ENCODE results near the gene OR51I1.

The OR51I1 gene

GRCh38 chr11:5460983-5461621, 19.8 kb upstream of the OR51I1 start:
- Histone ChIP-seq H3K9me3 (ENCODE audit: control insufficient read depth in 1 of 2, low read length in 2 of 2) (no peaks in the 10 kb centered on the region), H3K36me3 (ENCODE audit: control insufficient read depth in 1 of 2, insufficient read depth in 2 of 2, low read length in 2 of 2) (no peaks in the 10 kb centered on the region)

GRCh38 chr11:5449432-5449831, 8.1 kb upstream of the OR51I1 start:
- no peak overlapping the region for H3K9ac ChIP-seq (ENCODE audit: low read depth in 1 of 2, low read length in 2 of 2)
- no peaks in the 10 kb centered on the region for H3K36me3 ChIP-seq (ENCODE audit: control insufficient read depth in 1 of 2, insufficient read depth in 2 of 2, low read length in 2 of 2)

More at GRCh38 chr11:5460983-5461621, 19.8 kb upstream of the OR51I1 start:
- Histone ChIP-seq H3K9ac (ENCODE audit: low read depth in 1 of 2, low read length in 2 of 2) (no peak overlapping the region), H3K27ac (ENCODE audit: low read depth, low read length) (no peak overlapping the region), H3K4me1 (ENCODE audit: control insufficient read depth in 1 of 2, insufficient read depth in 2 of 2, low read length in 2 of 2) (no peaks in the 10 kb centered on the region), H3K27me3 (ENCODE audit: control insufficient read depth in 1 of 2, insufficient read depth in 2 of 2, low read length in 2 of 2) (no peaks in the 10 kb centered on the region), H3K4me3 (ENCODE audit: low read depth in 1 of 2, low read length in 2 of 2) (no peak overlapping the region)

GRCh38 chr11:5449023-5449422, 7.7 kb upstream of the OR51I1 start, which contains the start of gene OR51I2:
TSS of gene OR51I2 (plus strand) at chr11:5449323. CDS start at chr11:5453489, 4,166 bp downstream.
- H3K9me3 ChIP-seq (ENCODE audit: control insufficient read depth in 1 of 2, low read length in 2 of 2) = no peaks in the 10 kb centered on the region
- H3K4me3 ChIP-seq (ENCODE audit: low read depth in 1 of 2, low read length in 2 of 2) = no peak within 1 kb of the TSS
- no peaks in the 10 kb centered on the region for H3K36me3 ChIP-seq (ENCODE audit: control insufficient read depth in 1 of 2, insufficient read depth in 2 of 2, low read length in 2 of 2)
- no peak within 1 kb of the TSS for H3K9ac ChIP-seq (ENCODE audit: low read depth in 1 of 2, low read length in 2 of 2)
- no peaks in the 10 kb centered on the region for H3K4me1 ChIP-seq (ENCODE audit: control insufficient read depth in 1 of 2, insufficient read depth in 2 of 2, low read length in 2 of 2)
- H3K27ac ChIP-seq (ENCODE audit: low read depth, low read length) = no peak within 1 kb of the TSS
- H3K27me3 ChIP-seq (ENCODE audit: control insufficient read depth in 1 of 2, insufficient read depth in 2 of 2, low read length in 2 of 2) = no peaks in the 10 kb centered on the region

More at GRCh38 chr11:5449432-5449831, 8.1 kb upstream of the OR51I1 start:
- Histone ChIP-seq H3K27me3 (ENCODE audit: control insufficient read depth in 1 of 2, insufficient read depth in 2 of 2, low read length in 2 of 2) (no peaks in the 10 kb centered on the region), H3K9me3 (ENCODE audit: control insufficient read depth in 1 of 2, low read length in 2 of 2) (no peaks in the 10 kb centered on the region), H3K4me3 (ENCODE audit: low read depth in 1 of 2, low read length in 2 of 2) (no peak overlapping the region), H3K4me1 (ENCODE audit: control insufficient read depth in 1 of 2, insufficient read depth in 2 of 2, low read length in 2 of 2) (no peaks in the 10 kb centered on the region), H3K27ac (ENCODE audit: low read depth, low read length) (no peak overlapping the region)

- Histone ChIP-seq H3K9ac (ENCODE audit: low read depth in 1 of 2, low read length in 2 of 2) (no peak overlapping the region), H3K27ac (ENCODE audit: low read depth, low read length) (no peak overlapping the region), H3K4me3 (ENCODE audit: low read depth in 1 of 2, low read length in 2 of 2) (no peak overlapping the region), H3K4me1 (ENCODE audit: control insufficient read depth in 1 of 2, insufficient read depth in 2 of 2, low read length in 2 of 2) (no peaks in the 10 kb centered on the region), H3K27me3 (ENCODE audit: control insufficient read depth in 1 of 2, insufficient read depth in 2 of 2, low read length in 2 of 2) (no peaks in the 10 kb centered on the region), H3K36me3 (ENCODE audit: control insufficient read depth in 1 of 2, insufficient read depth in 2 of 2, low read length in 2 of 2) (no peaks in the 10 kb centered on the region), H3K9me3 (ENCODE audit: control insufficient read depth in 1 of 2, low read length in 2 of 2) (no peaks in the 10 kb centered on the region)
These were observed 2.6 kb upstream of the OR51I1 start for GRCh38 chr11:5443835-5444393.

GRCh38 chr11:5423131-5423530, 18.2 kb downstream of the OR51I1 start:
- no peak overlapping the region for H3K4me3 ChIP-seq (ENCODE audit: low read depth in 1 of 2, low read length in 2 of 2)
- H3K9me3 ChIP-seq (ENCODE audit: control insufficient read depth in 1 of 2, low read length in 2 of 2) = no peaks in the 10 kb centered on the region
- H3K27ac ChIP-seq (ENCODE audit: low read depth, low read length) = no peak overlapping the region
- H3K4me1 ChIP-seq (ENCODE audit: control insufficient read depth in 1 of 2, insufficient read depth in 2 of 2, low read length in 2 of 2) = no peaks in the 10 kb centered on the region
- H3K9ac ChIP-seq (ENCODE audit: low read depth in 1 of 2, low read length in 2 of 2) = no peak overlapping the region
- no peaks in the 10 kb centered on the region for H3K36me3 ChIP-seq (ENCODE audit: control insufficient read depth in 1 of 2, insufficient read depth in 2 of 2, low read length in 2 of 2)
- H3K27me3 ChIP-seq (ENCODE audit: control insufficient read depth in 1 of 2, insufficient read depth in 2 of 2, low read length in 2 of 2) = no peaks in the 10 kb centered on the region

- H3K27ac ChIP-seq (ENCODE audit: low read depth, low read length) = no peak within 1 kb of the TSS
- H3K4me1 ChIP-seq (ENCODE audit: control insufficient read depth in 1 of 2, insufficient read depth in 2 of 2, low read length in 2 of 2) = no peaks in the 10 kb centered on the region
- no peak within 1 kb of the TSS for H3K4me3 ChIP-seq (ENCODE audit: low read depth in 1 of 2, low read length in 2 of 2)
- H3K9me3 ChIP-seq (ENCODE audit: control insufficient read depth in 1 of 2, low read length in 2 of 2) = no peaks in the 10 kb centered on the region
- no peaks in the 10 kb centered on the region for H3K36me3 ChIP-seq (ENCODE audit: control insufficient read depth in 1 of 2, insufficient read depth in 2 of 2, low read length in 2 of 2)
- H3K9ac ChIP-seq (ENCODE audit: low read depth in 1 of 2, low read length in 2 of 2) = no peak within 1 kb of the TSS
- no peaks in the 10 kb centered on the region for H3K27me3 ChIP-seq (ENCODE audit: control insufficient read depth in 1 of 2, insufficient read depth in 2 of 2, low read length in 2 of 2)
These were observed 19.5 kb downstream of the OR51I1 start, which contains the start of gene OR51Q1 for GRCh38 chr11:5421811-5422210. TSS of gene OR51Q1 (plus strand) at chr11:5422111. CDS start at chr11:5422201, 90 bp downstream.

- H3K9ac ChIP-seq (ENCODE audit: low read depth in 1 of 2, low read length in 2 of 2) = no peak overlapping the region
- no peak overlapping the region for H3K27ac ChIP-seq (ENCODE audit: low read depth, low read length)
- no peaks in the 10 kb centered on the region for H3K4me1 ChIP-seq (ENCODE audit: control insufficient read depth in 1 of 2, insufficient read depth in 2 of 2, low read length in 2 of 2)
- H3K27me3 ChIP-seq (ENCODE audit: control insufficient read depth in 1 of 2, insufficient read depth in 2 of 2, low read length in 2 of 2) = no peaks in the 10 kb centered on the region
- H3K4me3 ChIP-seq (ENCODE audit: low read depth in 1 of 2, low read length in 2 of 2) = no peak overlapping the region
- no peaks in the 10 kb centered on the region for H3K9me3 ChIP-seq (ENCODE audit: control insufficient read depth in 1 of 2, low read length in 2 of 2)
- H3K36me3 ChIP-seq (ENCODE audit: control insufficient read depth in 1 of 2, insufficient read depth in 2 of 2, low read length in 2 of 2) = no peaks in the 10 kb centered on the region
These were observed 20.3 kb downstream of the OR51I1 start for GRCh38 chr11:5420993-5421392.

GRCh38 chr11:5405173-5405572, 36.1 kb downstream of the OR51I1 start:
- no peak overlapping the region for H3K4me3 ChIP-seq (ENCODE audit: low read depth in 1 of 2, low read length in 2 of 2)

GRCh38 chr11:5398936-5399335, 42.4 kb downstream of the OR51I1 start:
- Histone ChIP-seq H3K36me3 (ENCODE audit: control insufficient read depth in 1 of 2, insufficient read depth in 2 of 2, low read length in 2 of 2) (no peaks in the 10 kb centered on the region), H3K27me3 (ENCODE audit: control insufficient read depth in 1 of 2, insufficient read depth in 2 of 2, low read length in 2 of 2) (no peaks in the 10 kb centered on the region), H3K4me1 (ENCODE audit: control insufficient read depth in 1 of 2, insufficient read depth in 2 of 2, low read length in 2 of 2) (no peaks in the 10 kb centered on the region), H3K9ac (ENCODE audit: low read depth in 1 of 2, low read length in 2 of 2) (no peak overlapping the region), H3K4me3 (ENCODE audit: low read depth in 1 of 2, low read length in 2 of 2) (no peak overlapping the region), H3K27ac (ENCODE audit: low read depth, low read length) (no peak overlapping the region), H3K9me3 (ENCODE audit: control insufficient read depth in 1 of 2, low read length in 2 of 2) (no peaks in the 10 kb centered on the region)

More at GRCh38 chr11:5405173-5405572, 36.1 kb downstream of the OR51I1 start:
- no peaks in the 10 kb centered on the region for H3K9me3 ChIP-seq (ENCODE audit: control insufficient read depth in 1 of 2, low read length in 2 of 2)
- no peaks in the 10 kb centered on the region for H3K36me3 ChIP-seq (ENCODE audit: control insufficient read depth in 1 of 2, insufficient read depth in 2 of 2, low read length in 2 of 2)
- H3K4me1 ChIP-seq (ENCODE audit: control insufficient read depth in 1 of 2, insufficient read depth in 2 of 2, low read length in 2 of 2) = no peaks in the 10 kb centered on the region
- H3K27me3 ChIP-seq (ENCODE audit: control insufficient read depth in 1 of 2, insufficient read depth in 2 of 2, low read length in 2 of 2) = no peaks in the 10 kb centered on the region
- no peak overlapping the region for H3K27ac ChIP-seq (ENCODE audit: low read depth, low read length)
- H3K9ac ChIP-seq (ENCODE audit: low read depth in 1 of 2, low read length in 2 of 2) = no peak overlapping the region

GRCh38 chr11:5394091-5394490, 47.2 kb downstream of the OR51I1 start:
- no peak overlapping the region for H3K27ac ChIP-seq (ENCODE audit: low read depth, low read length)
- no peaks in the 10 kb centered on the region for H3K9me3 ChIP-seq (ENCODE audit: control insufficient read depth in 1 of 2, low read length in 2 of 2)
- no peaks in the 10 kb centered on the region for H3K27me3 ChIP-seq (ENCODE audit: control insufficient read depth in 1 of 2, insufficient read depth in 2 of 2, low read length in 2 of 2)
- H3K4me3 ChIP-seq (ENCODE audit: low read depth in 1 of 2, low read length in 2 of 2) = no peak overlapping the region
- H3K9ac ChIP-seq (ENCODE audit: low read depth in 1 of 2, low read length in 2 of 2) = no peak overlapping the region
- H3K4me1 ChIP-seq (ENCODE audit: control insufficient read depth in 1 of 2, insufficient read depth in 2 of 2, low read length in 2 of 2) = no peaks in the 10 kb centered on the region
- no peaks in the 10 kb centered on the region for H3K36me3 ChIP-seq (ENCODE audit: control insufficient read depth in 1 of 2, insufficient read depth in 2 of 2, low read length in 2 of 2)

Measured in duodenal mucosa (tissue), 2 donors.